GM21529 (cell line): Measurements from ENCODE around the gene HMGA1.

ENCODE experiments used
- ATAC-seq: cut with Tn5 transposase; IDR thresholded peaks from one replicate; pipeline ENCODE4 v1.9.1; 2021; ENCODE audit not compliant: unreplicated experiment

HMGA1 gene, protein sequence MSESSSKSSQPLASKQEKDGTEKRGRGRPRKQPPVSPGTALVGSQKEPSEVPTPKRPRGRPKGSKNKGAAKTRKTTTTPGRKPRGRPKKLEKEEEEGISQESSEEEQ

DNA sequence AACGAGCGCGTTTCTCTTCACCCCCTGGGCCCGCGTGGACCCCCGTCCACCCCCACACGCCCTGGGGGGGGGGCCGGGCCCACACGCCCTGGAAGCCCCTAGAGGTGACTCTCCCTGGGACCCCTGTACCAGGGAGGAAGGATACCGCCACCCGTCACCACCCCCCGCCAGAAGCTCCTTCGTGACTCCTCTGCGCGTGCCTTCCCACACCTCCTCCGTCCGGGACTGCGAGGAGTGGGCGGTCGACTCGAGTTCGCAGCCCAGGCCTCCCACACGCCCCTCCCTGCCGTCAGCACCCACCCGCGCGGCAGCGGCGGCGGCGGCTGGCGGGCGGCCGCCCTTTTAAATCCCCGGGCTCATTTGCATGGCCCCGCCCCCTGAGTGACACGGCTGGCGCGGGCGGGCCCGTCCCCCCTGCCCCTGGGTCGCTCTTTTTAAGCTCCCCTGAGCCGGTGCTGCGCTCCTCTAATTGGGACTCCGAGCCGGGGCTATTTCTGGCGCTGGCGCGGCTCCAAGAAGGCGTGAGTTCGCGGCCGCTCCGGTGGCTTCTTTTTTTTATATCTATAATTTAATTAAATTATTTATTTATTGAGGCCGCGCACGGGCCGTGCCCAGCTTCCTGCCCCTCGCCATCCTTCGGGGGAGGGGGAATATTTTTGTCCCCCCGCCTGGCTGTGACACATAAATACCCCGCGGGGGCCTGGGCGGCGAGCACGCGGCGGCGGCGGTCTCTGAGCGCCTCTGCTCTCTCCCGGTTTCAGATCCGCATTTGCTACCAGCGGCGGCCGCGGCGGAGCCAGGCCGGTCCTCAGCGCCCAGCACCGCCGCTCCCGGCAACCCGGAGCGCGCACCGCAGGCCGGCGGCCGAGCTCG lies at the start of gene HMGA1:
HMGA1 (plus strand) TSS at position 431 of the 873 bp plus-strand sequence. CDS start 3,908 bp downstream, outside the sequence.
- peak; percentile 67 for ATAC-seq

DNA sequence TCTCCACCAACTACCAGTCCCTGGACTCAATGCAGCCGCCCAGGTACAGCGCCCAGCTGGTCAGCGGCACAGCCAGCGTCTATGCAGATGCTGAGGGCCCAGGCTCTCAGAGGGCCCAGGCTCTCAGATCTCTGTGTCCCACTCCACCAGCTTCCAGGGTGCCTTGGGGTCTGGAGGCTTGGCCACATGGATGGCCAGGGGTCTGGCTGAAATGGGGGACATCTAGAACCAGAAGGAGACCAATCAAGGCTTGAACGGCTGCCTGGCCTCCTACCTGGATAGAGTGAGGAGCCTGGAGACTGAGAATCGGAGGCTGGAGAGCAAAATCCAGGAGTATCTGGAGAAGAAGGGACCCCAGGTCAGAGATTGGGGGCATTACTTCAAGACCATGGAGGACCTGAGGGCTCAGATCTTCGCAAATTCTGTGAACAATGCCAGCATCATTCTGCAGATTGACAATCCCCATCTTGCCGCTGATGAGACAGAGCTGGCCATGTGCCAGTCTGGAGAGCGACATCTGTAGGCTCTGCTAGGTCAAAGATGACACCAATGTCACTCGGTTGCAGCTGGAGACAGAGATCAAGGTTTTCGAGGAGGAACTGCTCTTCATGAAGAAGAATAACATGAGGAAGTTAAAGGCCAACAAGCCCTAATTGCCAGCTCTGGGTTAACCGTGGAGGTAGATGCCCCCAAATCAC lies 46.7 kb upstream of the HMGA1 start:
- ATAC-seq: no peak

DNA sequence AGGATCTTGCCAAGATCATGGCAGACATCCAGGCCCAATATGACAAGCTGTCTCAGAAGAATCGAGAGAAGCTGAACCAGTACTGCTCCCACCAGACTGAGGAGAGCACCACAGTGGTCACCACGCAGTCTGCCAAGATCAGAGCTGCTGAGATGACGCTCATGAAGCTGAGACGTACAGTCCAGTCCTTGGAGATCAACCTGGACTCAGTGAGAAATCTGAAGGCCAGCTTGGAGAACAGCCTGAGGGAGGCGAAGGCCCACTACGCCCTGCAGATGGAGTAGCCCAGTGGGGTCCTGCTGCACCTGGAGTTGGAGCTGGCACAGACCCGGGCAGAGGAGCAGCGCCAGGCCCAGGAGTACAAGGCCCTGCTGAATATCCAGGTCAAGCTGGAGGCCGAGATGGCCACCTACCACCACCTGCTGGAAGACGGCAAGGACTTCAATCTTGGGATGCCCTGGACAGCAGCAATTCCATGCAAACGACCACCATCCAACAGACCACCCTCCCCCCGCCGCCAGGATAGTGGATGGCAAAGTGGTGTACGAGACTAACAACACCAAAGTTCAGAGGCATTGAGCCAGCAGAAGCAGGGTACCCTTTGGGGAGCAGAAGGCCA lies 46.1 kb upstream of the HMGA1 start:
- no peak for ATAC-seq

DNA sequence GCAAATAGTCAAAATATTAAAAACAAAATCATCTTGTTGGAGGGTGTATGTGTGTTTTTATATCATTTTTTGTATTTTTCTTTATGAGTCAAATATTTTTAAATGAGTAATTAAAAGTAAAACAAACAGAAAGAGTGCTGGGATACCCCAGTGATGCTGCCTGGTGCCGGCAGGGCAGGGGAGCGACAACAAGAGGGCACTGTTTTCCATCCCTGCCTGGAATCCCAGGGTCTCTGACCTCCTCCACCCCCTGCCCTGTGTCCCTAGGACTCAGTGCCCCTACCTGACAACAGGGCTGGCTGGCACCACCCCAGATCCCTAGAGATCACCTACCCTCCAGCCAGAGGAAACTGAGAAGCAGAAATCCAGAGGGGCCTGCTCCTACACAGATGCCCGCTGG lies 41.9 kb upstream of the HMGA1 start:
- no peak for ATAC-seq

DNA sequence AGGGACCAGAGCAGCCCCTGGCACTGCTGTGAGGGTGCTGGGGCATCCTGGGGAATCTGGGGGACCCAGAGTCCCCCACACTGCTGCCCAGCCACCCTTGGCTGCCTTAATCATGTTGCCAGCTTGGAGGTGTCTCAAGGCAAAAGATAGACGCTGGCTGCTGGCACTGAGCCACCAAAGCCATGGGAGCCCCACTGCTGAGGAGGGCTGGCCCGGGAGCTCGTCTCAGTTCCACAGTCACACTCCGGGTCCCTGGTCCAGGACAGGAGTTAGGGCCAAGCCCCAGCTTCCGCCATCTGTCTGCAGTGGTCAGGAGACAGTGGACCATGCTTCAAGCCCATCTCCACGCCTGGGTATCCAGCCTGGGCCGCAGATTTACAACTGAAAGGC lies 41.0 kb upstream of the HMGA1 start:
- no peak for ATAC-seq

DNA sequence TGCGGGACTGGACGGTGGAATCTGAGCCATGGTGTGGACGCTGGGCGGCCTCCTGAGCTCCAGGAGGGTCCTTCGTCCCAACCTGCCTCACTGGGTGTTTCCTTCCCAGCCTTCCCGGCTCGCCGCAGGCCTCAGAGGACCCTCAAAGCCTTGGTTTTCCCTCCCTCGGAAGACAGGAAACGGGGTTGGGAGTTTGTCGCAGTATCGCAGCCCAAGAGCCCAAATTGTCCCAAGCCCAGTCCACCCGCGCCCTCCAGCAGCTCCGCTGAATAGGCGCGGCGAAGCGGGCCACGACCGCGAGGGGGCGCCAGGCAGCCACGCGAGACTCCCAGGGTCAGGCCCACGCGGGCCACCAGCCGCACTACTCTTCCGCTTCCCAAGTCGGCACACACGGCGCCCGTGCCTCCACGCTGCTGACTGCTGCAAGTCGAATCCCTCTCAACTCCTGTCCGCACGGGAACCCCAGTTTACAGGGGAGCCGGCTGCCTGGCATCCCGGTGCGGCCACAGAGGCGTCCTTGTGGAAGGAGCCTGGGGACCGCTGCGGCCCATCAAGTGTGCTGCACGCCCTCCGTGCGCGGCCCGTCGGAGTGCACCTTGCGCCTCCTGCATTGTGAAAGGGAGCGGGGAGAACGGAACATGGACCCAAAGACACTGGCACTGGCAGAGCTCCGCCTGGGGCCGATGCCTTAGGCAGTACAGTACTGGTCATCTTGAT lies 40.4 kb upstream of the HMGA1 start:
- ATAC-seq: peak; percentile 94

DNA sequence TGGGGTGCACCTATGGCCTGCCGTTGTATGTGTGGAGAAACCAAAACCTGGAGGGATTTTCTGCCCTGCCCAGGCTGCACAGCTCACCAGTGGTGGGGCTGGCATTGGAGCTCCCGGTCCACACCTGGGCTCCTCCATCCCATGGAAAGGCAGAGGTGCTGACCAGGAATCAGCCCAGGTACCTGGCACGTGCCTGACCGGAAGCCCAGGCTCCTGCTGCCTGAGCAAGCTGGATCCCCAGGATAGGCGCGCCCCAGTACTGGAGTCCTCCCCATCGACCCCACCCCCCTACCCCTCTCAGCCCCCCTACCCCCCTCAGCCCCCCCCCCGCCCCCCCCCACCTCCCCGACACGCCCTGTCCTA lies 39.9 kb upstream of the HMGA1 start:
- ATAC-seq: no peak

DNA sequence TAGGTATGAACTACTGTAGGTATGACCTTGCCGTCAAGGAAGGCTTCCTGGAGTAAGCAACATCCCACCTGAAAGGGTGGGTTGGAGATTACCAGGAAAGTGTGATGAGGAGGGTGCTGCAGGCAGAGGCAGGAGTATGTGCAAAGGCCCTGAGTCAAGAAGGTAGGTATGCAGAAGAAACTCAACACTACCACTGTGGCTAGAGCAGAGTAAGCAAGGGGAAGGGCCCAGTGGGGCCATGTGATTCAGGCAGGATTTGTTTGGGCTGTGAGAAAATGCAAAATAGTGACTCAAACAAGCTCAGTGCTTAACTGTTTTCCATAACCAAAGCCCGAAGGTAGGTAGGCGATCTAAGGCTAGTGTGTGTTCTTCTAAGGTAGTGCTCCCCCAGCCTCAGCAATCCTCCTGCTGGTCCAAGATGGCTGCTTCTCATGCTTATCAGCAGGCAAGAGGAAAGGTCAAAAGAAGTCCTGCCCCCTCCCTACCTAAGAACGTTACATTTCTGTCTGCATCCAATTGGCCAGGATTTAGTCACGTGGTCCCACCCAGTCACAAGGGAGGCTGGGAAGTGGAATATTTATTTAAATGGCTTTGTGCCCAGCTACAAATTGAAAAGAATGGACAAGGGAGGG lies 36.2 kb upstream of the HMGA1 start:
- no peak for ATAC-seq

DNA sequence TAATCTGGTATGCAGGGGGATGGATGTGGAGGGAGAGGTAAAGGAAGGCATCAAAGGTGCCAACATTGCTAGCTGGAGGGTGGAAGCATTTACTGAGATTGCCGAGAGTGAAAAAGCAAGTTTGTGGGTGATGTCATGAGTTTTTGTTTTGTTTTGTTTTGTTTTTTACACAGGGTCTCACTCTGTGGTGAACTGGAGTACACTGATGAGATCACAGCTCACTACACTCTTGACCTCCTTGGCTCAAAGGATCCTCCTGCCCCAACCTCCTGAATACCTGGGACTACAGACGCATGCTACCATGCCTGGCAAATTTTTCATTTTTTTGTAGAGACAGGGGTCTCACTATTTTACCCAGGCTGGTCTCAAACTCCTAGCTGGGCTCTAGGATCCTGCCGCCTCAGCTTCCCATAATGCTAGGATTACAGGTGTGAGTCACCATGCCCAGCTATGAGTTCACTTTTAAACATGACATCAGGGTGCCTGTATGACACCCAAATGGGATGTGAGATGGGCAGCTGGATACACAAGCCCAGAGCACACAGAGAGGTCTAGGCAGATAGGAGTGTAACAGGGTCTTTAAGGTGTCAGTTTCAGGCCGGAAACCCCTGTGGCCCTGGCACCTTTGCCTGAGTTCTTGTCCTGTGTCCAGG lies 35.1 kb upstream of the HMGA1 start:
- ATAC-seq: no peak

DNA sequence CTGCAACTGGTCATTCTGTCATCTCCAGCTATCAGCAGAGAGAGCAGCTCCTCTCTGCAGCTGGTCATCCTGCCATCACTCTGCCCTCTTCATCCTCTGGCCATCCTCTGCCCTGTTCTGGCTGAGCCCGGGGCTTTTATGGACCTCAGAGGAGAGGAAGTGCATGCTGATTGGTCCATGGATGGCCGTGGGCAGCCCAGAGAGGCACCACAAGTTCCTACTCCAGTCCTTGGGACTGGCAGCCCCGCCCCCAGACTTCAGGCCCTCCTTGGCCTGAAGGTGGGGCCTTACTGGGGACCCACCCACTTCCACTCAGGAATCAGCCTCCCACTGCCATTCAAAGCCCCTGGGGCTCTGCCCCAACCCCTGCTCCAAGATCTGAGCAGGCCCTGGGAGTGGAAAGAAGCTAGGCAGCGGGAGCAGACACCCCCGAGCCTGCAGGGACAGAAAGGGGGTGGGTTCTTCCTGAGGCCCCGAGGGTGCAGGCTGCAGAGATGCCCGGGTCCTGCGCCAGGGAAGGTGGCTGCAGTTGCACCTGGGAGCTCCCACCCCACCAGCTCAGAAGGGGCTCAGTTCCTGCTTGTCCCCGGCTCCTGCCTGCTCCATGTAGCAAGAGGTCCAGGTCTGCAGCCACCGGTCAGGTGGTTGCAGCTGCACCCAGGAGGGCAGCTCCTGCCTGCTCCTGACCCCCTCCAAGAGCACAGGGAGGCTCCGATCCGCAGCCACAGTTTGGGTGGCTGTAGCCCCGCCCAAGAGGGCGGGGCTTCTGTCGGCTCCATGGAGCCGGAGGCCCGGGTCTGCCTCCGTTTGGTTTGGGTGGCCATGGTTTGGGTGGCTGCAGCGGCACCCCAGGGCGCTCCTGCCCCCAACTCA lies 34.1 kb upstream of the HMGA1 start:
- ATAC-seq: no peak

DNA sequence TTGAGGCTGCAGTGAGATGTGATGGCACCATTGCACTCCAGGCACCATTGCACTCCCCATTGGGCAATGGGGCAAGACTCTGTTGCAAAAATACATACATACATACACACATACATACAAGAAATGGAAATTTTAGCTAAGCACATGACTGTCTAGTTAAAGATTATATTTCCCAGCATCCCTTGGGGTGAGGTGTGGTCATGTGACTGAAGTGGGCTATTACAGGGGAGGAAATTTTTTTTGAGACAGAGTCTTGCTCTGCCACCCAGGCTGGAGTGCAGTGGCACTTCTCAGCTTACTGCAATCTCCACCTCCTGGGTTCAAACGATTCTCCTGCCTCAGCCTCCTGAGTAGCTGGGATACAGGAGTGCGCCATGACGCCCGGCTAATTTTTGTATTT lies 32.0 kb upstream of the HMGA1 start:
- ATAC-seq: no peak

DNA sequence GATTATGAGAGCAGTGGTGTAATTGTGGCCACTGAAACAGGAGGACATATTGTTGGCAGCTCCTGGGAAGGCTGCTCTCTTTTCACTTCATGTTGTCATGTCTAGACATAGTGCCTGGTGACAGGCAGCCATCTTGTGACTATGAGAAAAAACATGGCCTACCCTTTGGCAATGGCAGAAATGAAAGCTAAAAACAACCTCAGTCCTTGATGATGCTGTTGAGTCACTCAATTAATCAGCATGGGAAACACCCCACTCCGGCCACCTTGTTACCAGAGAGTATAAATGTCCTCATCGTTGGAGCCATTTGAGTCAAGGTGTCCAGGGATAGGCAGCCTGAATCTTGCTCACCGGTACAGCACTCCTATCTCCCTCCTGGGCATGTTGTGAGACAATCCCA lies 31.2 kb upstream of the HMGA1 start:
- ATAC-seq: no peak

DNA sequence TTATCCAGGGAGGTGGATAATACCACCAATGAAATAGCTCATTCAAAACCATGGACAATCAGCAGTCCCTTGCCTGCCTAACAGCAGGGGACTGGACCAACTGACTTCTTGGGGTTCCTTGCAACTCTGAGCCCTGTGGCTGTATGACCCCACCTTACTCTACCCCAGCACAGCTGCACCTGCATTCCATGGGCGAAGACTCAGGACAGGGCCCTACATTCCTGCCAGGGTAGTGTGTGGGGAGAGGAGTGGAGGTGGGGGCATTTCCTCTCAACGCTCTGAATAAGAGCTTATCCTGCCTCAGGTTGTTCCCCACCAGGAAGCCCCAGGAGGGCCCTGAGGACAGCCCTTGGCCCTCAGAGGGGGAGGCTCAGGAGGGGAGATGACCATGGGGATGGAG lies 30.8 kb upstream of the HMGA1 start:
- no peak for ATAC-seq

DNA sequence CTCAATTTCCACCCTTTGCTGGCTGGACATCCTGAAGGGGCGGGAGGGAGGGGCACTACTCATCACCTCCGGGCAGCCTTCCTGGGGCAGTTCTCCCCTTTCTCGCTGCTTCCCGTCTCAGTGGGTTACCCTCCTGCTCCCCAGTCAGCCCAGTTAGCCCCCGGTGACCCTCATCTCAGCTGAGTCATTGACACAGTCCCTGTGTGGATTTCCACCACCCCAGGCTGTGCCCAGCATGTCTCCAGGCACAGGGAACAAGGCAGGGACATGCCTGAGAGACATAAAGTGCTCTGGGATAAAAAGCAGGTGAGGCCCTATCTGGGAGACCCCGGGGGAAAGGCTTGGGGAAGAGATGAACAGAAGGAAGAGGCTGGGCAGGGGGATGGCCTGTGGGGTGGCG lies 29.9 kb upstream of the HMGA1 start:
- no peak for ATAC-seq

DNA sequence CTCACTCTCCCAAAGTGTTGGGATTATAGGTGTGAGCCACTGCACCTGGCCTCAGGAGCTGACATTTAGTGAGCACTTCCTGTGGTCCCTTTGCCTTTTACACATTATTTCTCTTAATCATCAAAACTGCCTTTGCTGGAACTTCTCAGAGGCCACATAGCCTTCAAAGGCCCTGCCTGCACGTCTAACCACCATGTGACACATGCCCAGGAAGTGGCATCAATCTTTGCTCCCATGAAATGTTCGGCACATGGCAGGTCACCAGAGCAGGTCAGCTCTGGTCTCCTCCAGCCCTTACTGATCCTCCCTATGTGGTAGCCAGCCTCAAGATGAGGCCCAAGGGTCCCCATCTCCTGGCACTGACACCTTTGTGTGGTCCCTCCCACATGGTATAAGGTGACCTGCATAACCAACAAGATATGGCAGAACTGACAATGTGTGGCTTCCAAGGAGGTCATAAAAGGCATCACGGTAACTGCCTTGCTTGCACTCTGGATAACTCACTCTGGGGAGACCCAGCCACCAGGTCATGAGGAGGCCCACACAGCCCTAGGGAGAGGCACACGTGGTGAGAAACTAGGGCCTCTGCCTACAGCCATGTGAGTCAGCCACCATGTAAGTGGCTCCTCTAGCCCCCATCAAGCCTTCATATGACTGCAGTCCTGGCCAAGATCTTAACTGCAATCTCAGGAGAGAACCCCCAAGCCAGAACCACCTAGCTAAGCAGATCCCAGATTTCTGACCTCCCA lies 28.8 kb upstream of the HMGA1 start:
- no peak for ATAC-seq

DNA sequence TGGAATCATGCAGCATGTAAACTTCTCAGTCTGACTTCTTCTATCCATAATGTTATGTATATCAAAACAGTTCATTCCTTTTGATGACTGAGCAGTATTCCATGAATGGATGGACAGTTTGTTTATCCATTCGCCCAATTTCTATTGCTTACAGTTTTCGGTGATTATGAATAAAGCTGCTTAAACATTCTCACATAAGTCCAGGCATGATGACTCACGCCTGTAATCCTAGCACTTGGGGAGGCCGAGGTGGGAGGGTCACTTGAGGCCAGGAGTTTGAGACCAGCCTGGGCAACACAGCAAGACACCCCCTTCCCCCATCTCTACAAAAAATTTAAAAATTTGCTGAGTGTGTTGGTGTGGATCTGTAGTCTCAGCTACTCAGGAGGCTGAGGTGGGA lies 22.9 kb upstream of the HMGA1 start:
- no peak for ATAC-seq

DNA sequence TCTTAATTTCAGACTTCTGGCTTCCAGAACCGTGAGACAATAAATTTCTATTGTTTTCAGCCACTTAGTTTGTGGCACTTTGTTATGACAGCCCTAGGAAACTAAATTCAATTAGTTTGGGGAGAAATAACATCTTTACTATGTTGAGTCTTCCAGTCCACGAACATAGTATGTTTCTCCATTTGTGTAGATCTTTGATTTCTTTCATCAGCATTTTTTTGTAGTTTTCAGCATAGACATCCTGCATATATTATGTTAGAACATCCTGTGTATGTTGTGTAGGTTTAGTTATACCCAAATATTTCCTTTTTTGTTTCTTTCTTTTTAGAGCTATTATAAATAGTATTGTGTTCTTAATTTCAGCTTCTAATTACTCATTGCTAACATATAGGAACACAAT lies 18.0 kb upstream of the HMGA1 start:
- ATAC-seq: no peak

DNA sequence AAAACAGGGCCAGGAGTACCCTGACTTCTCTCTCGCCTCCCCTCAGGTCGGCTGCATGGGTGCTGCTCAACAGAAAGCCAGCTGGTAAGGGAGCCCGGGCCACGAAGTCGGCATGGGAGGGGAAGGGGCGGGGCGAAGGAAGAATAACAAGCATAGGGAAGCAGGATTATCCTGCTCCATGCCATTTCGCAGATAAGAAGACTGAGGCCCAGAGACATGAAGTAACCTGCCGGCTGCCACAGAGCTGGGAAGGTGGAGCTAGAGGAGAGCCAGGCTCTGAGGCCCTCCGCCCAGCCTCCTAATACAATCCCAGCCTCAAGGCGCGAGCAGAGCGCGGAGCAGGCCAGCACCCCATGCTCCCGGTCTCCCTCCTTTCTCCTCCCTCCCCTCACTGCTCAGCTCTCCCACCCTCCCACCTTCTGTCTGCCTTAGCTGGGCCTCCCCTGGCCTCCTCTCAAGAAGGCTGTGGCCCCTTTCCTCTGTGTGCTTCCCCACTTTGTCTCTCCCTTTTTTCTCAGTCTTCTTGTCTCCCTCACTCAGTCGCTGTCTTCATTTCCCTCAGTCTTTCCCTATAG lies 13.2 kb upstream of the HMGA1 start:
- ATAC-seq: peak; percentile 19
